GM10847 (cell line): ENCODE measurements around the gene SEH1L.

Experiments
- POLR2A ChIP-seq: IDR thresholded peaks from 2 replicates; pipeline ENCODE4 v1.6.1; 2011; ENCODE audit not compliant: insufficient read length; ENCODE audit errors: extremely low read depth

SEH1L gene

GRCh38 chr18:13036622-13037320 lies 89.0 kb downstream of the SEH1L start:
- no peak for TF ChIP-seq POLR2A
